Neural cell (in vitro differentiated cells): ENCODE results near the gene SLC26A11. TPM values are rescaled to one million over a fixed set of nuclear protein-coding genes. Genes with fewer than 3 reads are reported as not detected.

Source experiments
- H2AFZ ChIP-seq: fragments of 200-600, 300-800 bp; sonication (generic), shearing (Covaris generic); 2 replicates; pipeline ENCODE4 v1.6.0; 2014; ENCODE audit warnings: low read depth, mild to moderate bottlenecking, antibody characterized with exemption, low read length, moderate library complexity
- H3F3A ChIP-seq: fragments of 200-600 bp; shearing (Covaris generic); 2 replicates; pipeline ENCODE4 v1.6.1; 2016; ENCODE audit warnings: mild to moderate bottlenecking, moderate library complexity, mixed read lengths, antibody characterized with exemption, low read length; ENCODE audit not compliant: insufficient read depth, poor library complexity, severe bottlenecking
- H3K27ac ChIP-seq: fragments of 200-600, 300-800 bp; sonication (generic), shearing (Covaris generic); 2 replicates; pipeline ENCODE4 v1.5.1; 2014; ENCODE audit warnings: mild to moderate bottlenecking, low read length, moderate library complexity
- H3K27me3 ChIP-seq: fragments of 300-800, 200-600 bp; sonication (generic), shearing (Covaris generic); 2 replicates; pipeline ENCODE4 v1.6.0; 2014; ENCODE audit warnings: mild to moderate bottlenecking, low read depth, low read length, moderate library complexity; ENCODE audit not compliant: insufficient read depth
- H3K36me3 ChIP-seq: fragments of 300-800, 200-600 bp; sonication (generic), shearing (Covaris generic); 2 replicates; pipeline ENCODE4 v1.5.1; 2014; ENCODE audit warnings: mild to moderate bottlenecking, antibody characterized with exemption, low read length, moderate library complexity; ENCODE audit not compliant: insufficient read depth
- H3K4me2 ChIP-seq: fragments of 300-800, 200-600 bp; sonication (generic), shearing (Covaris generic); 2 replicates; pipeline ENCODE4 v1.6.0; 2014; ENCODE audit warnings: mild to moderate bottlenecking, low read length
- H3K4me3 ChIP-seq: fragments of 300-800, 200-600 bp; sonication (generic), shearing (Covaris generic); 2 replicates; pipeline ENCODE4 v1.5.1; 2014; ENCODE audit warnings: mild to moderate bottlenecking, low read length, moderate library complexity
- H3K79me2 ChIP-seq: fragments of 200-600 bp; shearing (Covaris generic); replicated peaks from 2 replicates; pipeline ENCODE4 v1.6.0; 2014; ENCODE audit warnings: mild to moderate bottlenecking, low read length, moderate library complexity; ENCODE audit not compliant: insufficient read depth
- H3K9ac ChIP-seq: fragments of 300-800, 200-600 bp; sonication (generic), shearing (Covaris generic); 2 replicates; pipeline ENCODE4 v1.6.1; 2016; ENCODE audit warnings: mild to moderate bottlenecking, low read length, mixed read lengths
- H3K9me2 ChIP-seq: fragments of 200-600 bp; shearing (Covaris generic); 2 replicates; pipeline ENCODE4 v1.6.1; 2016; ENCODE audit warnings: mild to moderate bottlenecking, low read length, mixed read lengths; ENCODE audit not compliant: insufficient read depth
- H3K9me3 ChIP-seq: fragments of 200-600, 300-800 bp; sonication (generic), shearing (Covaris generic); 2 replicates; pipeline ENCODE4 v1.6.1; 2016; ENCODE audit warnings: mild to moderate bottlenecking, mixed run types, low read length, moderate library complexity, mixed read lengths
- H4K20me1 ChIP-seq: fragments of 200-600 bp; shearing (Covaris generic); 2 replicates; pipeline ENCODE4 v1.6.1; 2016; ENCODE audit warnings: mild to moderate bottlenecking, mixed run types; ENCODE audit not compliant: insufficient read depth
- CTCF ChIP-seq: fragments of 450-650 bp; IDR thresholded peaks from 2 replicates; pipeline ENCODE4 v1.5.1; 2014; ENCODE audit warnings: antibody characterized with exemption, mild to moderate bottlenecking, moderate library complexity; ENCODE audit not compliant: poor library complexity, severe bottlenecking
- EP300 ChIP-seq: fragments of 450-650 bp; conservative IDR thresholded peaks from 2 replicates; pipeline ENCODE4 v1.6.1; 2014; ENCODE audit warnings: antibody characterized with exemption, mild to moderate bottlenecking, moderate library complexity; ENCODE audit not compliant: poor library complexity, severe bottlenecking
- EZH2 ChIP-seq: fragments of 200-600, 300-800 bp; shearing (Covaris generic), sonication (generic); IDR thresholded peaks from 2 replicates; pipeline ENCODE4 v1.6.1; 2014; ENCODE audit warnings: antibody characterized with exemption, low read length, borderline replicate concordance, mild to moderate bottlenecking; ENCODE audit not compliant: insufficient read depth, poor library complexity, severe bottlenecking
- MXI1 ChIP-seq: fragments of 450-650 bp; conservative IDR thresholded peaks from 2 replicates; pipeline ENCODE4 v1.6.1; 2014; ENCODE audit warnings: antibody characterized with exemption, mild to moderate bottlenecking; ENCODE audit not compliant: poor library complexity, severe bottlenecking
- POLR2AphosphoS5 ChIP-seq: IDR thresholded peaks from 2 replicates; pipeline ENCODE4 v1.6.1; 2012
- RAD21 ChIP-seq: fragments of 450-650 bp; conservative IDR thresholded peaks from 2 replicates; pipeline ENCODE4 v1.6.1; 2014; ENCODE audit warnings: antibody characterized with exemption, mild to moderate bottlenecking, moderate library complexity
- SMC3 ChIP-seq: fragments of 450-650 bp; conservative IDR thresholded peaks from 2 replicates; pipeline ENCODE4 v1.6.1; 2014; ENCODE audit warnings: antibody characterized with exemption, mild to moderate bottlenecking, moderate library complexity; ENCODE audit not compliant: poor library complexity
- TAF1 ChIP-seq: IDR thresholded peaks from 2 replicates; pipeline ENCODE4 v1.6.1; 2012; ENCODE audit warnings: low read depth
- polyA plus RNA-seq: library from polyadenylated mRNA; depleted of rRNA; stranded (reverse); fragments of >200 nt; gene quantifications from 2 replicates; pipeline ENCODE4 v1.2.3, GENCODE V29; 2014
- TF ChIP-seq, protein P1 (sequence below): IDR thresholded peaks from 2 replicates; pipeline ENCODE4 v1.6.1; 2012; ENCODE audit warnings: borderline replicate concordance

The SLC26A11 gene
- polyA plus RNA-seq, 1 donor from 2014 or later = 18.6 TPM

DNA sequence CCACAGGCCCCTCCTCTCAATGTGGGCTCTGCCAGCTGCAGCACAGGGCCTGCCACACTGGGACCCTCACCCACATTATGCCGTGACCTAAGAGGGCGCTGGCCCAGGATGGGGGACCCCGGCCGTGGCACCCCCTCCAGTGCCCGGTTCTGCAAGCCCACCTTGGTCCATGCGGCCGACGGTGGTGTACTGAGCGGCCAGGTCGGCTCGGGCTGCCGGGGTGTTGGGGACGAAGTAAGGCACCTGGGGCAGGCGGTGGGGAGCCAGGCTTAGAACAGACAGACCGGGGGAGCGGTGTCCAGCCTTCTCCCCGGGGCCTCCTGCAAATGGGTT, 6.6 kb upstream of the SLC26A11 start:
- Histone ChIP-seq H3F3A (no peaks in the 10 kb centered on the region), H2AFZ (no peak overlapping the region), H3K27ac (no peak overlapping the region), H3K36me3 (no peaks in the 10 kb centered on the region), H3K4me2 (no peak overlapping the region), H3K9ac (no peak overlapping the region), H3K9me2 (no peaks in the 10 kb centered on the region), H3K9me3 (no peaks in the 10 kb centered on the region), H3K79me2 (no peaks in the 10 kb centered on the region), H4K20me1 (no peaks in the 10 kb centered on the region), H3K27me3 (no peaks in the 10 kb centered on the region), H3K4me3 (no peak overlapping the region)
- TF ChIP-seq TAF1 = no peak
- TF ChIP-seq, protein P1, sequence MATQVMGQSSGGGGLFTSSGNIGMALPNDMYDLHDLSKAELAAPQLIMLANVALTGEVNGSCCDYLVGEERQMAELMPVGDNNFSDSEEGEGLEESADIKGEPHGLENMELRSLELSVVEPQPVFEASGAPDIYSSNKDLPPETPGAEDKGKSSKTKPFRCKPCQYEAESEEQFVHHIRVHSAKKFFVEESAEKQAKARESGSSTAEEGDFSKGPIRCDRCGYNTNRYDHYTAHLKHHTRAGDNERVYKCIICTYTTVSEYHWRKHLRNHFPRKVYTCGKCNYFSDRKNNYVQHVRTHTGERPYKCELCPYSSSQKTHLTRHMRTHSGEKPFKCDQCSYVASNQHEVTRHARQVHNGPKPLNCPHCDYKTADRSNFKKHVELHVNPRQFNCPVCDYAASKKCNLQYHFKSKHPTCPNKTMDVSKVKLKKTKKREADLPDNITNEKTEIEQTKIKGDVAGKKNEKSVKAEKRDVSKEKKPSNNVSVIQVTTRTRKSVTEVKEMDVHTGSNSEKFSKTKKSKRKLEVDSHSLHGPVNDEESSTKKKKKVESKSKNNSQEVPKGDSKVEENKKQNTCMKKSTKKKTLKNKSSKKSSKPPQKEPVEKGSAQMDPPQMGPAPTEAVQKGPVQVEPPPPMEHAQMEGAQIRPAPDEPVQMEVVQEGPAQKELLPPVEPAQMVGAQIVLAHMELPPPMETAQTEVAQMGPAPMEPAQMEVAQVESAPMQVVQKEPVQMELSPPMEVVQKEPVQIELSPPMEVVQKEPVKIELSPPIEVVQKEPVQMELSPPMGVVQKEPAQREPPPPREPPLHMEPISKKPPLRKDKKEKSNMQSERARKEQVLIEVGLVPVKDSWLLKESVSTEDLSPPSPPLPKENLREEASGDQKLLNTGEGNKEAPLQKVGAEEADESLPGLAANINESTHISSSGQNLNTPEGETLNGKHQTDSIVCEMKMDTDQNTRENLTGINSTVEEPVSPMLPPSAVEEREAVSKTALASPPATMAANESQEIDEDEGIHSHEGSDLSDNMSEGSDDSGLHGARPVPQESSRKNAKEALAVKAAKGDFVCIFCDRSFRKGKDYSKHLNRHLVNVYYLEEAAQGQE = no peak

DNA sequence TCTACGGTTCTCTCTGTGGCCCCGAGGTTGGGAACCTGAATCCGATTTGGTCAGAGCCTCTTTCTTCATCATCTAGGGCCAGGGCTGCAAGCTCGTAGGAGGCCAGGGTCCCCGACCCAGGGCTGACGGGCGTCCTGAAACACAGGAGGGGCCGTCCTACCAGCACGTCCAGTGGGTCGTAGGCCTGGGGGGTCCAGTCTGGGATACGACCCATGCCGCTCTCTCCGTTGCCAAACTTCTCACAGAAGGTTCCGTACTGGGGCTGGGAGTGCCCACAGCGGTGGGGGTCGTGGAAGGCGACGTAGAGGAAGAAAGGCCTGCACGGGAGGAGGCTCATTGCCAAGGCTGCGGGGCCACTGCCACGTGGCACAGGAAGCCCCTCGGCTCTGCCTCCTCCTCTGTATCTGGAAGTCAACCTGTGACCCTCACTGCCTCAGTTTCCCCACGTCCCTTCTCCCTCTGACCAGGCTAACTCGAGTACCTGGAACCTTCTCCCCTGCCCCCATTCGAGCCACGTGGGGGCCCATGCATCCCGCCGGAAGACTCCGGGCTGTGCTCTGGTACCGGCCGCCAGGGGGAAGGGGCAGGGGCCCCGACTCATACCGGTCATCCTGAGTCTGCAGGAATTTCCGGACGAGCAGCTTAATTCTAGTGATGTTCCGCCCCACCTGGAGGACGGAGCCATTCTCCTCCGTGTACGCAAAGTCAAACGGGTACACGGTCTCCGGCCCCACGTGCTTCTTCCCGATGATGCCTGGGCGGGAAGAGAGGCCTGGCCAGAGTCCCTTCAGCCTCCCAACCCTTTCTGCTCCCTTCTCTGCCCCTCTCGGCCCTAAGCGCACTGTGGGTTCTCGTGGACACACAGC, 6.0 kb upstream of the SLC26A11 start:
- TF ChIP-seq, protein P1 = no peak
- TF ChIP-seq EZH2 (no peak), EP300 (no peak), POLR2AphosphoS5 (no peak), TAF1 (no peak), CTCF (no peak), RAD21 (no peak), SMC3 (no peak), MXI1 (no peak)
- Histone ChIP-seq H3K36me3 (no peaks in the 10 kb centered on the region), H3K4me3 (no peak overlapping the region), H3K9me3 (no peaks in the 10 kb centered on the region), H3K79me2 (no peaks in the 10 kb centered on the region), H4K20me1 (no peaks in the 10 kb centered on the region), H2AFZ (no peak overlapping the region), H3K27me3 (no peaks in the 10 kb centered on the region), H3K4me2 (no peak overlapping the region), H3F3A (no peaks in the 10 kb centered on the region), H3K27ac (no peak overlapping the region), H3K9ac (no peak overlapping the region), H3K9me2 (no peaks in the 10 kb centered on the region)
